B cell (primary cell): Measurements from ENCODE around the gene SSBP3.

Experiments
- EZH2 ChIP-seq: IDR thresholded peaks from 2 replicates; pipeline ENCODE4 v1.6.1; 2012; ENCODE audit warnings: borderline replicate concordance, low read depth, mild to moderate bottlenecking, moderate library complexity, low read length; ENCODE audit not compliant: insufficient read depth, poor library complexity, severe bottlenecking
- TF ChIP-seq, protein P1 (sequence below): fragments of 200-600 bp; IDR thresholded peaks from one replicate; pipeline ENCODE4 v1.8.0; 2022; ENCODE audit warnings: antibody characterized with exemption, mild to moderate bottlenecking

DNA sequence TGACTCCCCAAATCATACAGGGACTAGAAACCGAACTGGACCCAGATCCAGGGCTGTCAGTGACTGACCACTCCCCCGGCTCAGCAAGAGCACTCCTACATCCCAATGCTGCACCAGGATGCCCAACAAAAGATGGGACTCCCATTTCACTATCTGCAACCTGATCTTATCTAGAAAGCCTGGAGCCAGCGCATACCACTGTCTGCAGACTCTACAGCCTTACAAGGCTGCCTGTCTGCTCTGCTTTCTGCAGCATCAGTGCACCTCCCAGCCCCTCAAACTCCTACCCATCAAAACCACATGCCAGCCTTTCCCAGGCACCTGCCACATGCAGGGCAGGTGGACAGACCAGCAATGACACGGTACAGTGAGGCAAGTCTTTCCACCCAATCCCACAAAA is 52.2 kb downstream of the SSBP3 start:
- TF ChIP-seq, protein P1, sequence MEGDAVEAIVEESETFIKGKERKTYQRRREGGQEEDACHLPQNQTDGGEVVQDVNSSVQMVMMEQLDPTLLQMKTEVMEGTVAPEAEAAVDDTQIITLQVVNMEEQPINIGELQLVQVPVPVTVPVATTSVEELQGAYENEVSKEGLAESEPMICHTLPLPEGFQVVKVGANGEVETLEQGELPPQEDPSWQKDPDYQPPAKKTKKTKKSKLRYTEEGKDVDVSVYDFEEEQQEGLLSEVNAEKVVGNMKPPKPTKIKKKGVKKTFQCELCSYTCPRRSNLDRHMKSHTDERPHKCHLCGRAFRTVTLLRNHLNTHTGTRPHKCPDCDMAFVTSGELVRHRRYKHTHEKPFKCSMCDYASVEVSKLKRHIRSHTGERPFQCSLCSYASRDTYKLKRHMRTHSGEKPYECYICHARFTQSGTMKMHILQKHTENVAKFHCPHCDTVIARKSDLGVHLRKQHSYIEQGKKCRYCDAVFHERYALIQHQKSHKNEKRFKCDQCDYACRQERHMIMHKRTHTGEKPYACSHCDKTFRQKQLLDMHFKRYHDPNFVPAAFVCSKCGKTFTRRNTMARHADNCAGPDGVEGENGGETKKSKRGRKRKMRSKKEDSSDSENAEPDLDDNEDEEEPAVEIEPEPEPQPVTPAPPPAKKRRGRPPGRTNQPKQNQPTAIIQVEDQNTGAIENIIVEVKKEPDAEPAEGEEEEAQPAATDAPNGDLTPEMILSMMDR: no peak
- no peak for TF ChIP-seq EZH2
